GM19193 (cell line): ENCODE results near the gene RASSF4.

ENCODE experiments used
- POLR2A ChIP-seq: IDR thresholded peaks from 4 replicates; pipeline ENCODE4 v1.6.1; 2011; ENCODE audit not compliant: insufficient read depth, insufficient read length; ENCODE audit errors: extremely low read depth

The RASSF4 gene

GRCh38 chr10:44959247-44960087, at the start of gene RASSF4:
RASSF4 (plus strand) TSS chr10:44959802; CDS start chr10:44970203, 10,401 bp downstream.
- peak; percentile 89 for TF ChIP-seq POLR2A

- no peak for TF ChIP-seq POLR2A
Measured at GRCh38 chr10:44909910-44910309, 49.7 kb upstream of the RASSF4 start.

GRCh38 chr10:44910602-44911001, 49.0 kb upstream of the RASSF4 start:
- TF ChIP-seq POLR2A, result no peak

GRCh38 chr10:44911081-44911540, 48.5 kb upstream of the RASSF4 start, which contains the start of gene TMEM72:
TMEM72 (plus strand) TSS chr10:44911337; CDS start chr10:44911513, 176 bp downstream.
- TF ChIP-seq POLR2A, result no peak

- no peak for TF ChIP-seq POLR2A
Measured at GRCh38 chr10:44911951-44912350, 47.7 kb upstream of the RASSF4 start.

GRCh38 chr10:44913350-44914081, 46.1 kb upstream of the RASSF4 start:
- TF ChIP-seq POLR2A, result no peak

GRCh38 chr10:44914891-44915290, 44.7 kb upstream of the RASSF4 start:
- TF ChIP-seq POLR2A, result no peak

- TF ChIP-seq POLR2A, result no peak
Measured at GRCh38 chr10:44916429-44916828, 43.2 kb upstream of the RASSF4 start.

- TF ChIP-seq POLR2A, result no peak
Measured at GRCh38 chr10:44917848-44918247, 41.8 kb upstream of the RASSF4 start.

- no peak for TF ChIP-seq POLR2A
Measured at GRCh38 chr10:44920252-44920651, 39.4 kb upstream of the RASSF4 start.

GRCh38 chr10:44921061-44921460, 38.5 kb upstream of the RASSF4 start:
- no peak for TF ChIP-seq POLR2A

GRCh38 chr10:44921506-44921905, 38.1 kb upstream of the RASSF4 start:
- TF ChIP-seq POLR2A, result no peak

- TF ChIP-seq POLR2A, result no peak
Measured at GRCh38 chr10:44922021-44922420, 37.6 kb upstream of the RASSF4 start.

- TF ChIP-seq POLR2A, result no peak
Measured at GRCh38 chr10:44922796-44923545, 36.6 kb upstream of the RASSF4 start.

- TF ChIP-seq POLR2A, result no peak
Measured at GRCh38 chr10:44923611-44924010, 36.0 kb upstream of the RASSF4 start.

GRCh38 chr10:44924261-44925040, 35.2 kb upstream of the RASSF4 start:
- no peak for TF ChIP-seq POLR2A
